HCT116 (cell line): ENCODE data around the gene RASGRF1. TPM values are rescaled to one million over a fixed set of nuclear protein-coding genes. Genes with fewer than 3 reads are reported as not detected.

ENCODE experiments used
- ATAC-seq: fragments of 200-7000 bp; cut with Tn5 transposase; 2 replicates; pipeline ENCODE4 v1.9.1; 2020; ENCODE audit warnings: mild to moderate bottlenecking, moderate library complexity
- BruUV-seq: library from RNA; stranded (reverse); fragments of 400-500 nt; replicated peaks from 2 replicates; lab custom pipeline; 2021; lab: Mats Ljungman, UMichigan
- CTCF ChIA-PET: fragments of 300-600 bp; sonication (Branson Sonifier 250); formaldehyde crosslinking; loops from one replicate; lab custom pipeline; 2021; ENCODE audit warnings: antibody characterized with exemption; lab: Charles Lee
- POLR2A ChIA-PET: fragments of 300-600, 350-600 bp; sonication (Branson Sonifier 250); formaldehyde crosslinking; loops from one replicate; lab custom pipeline; 2021; ENCODE audit warnings: antibody characterized with exemption; lab: Charles Lee
- RAD21 ChIA-PET, 2 experiments: fragments of 300-600 bp; sonication (Branson Sonifier 250); formaldehyde crosslinking; loops; one replicate each; lab custom pipeline; 2023; ENCODE audit warnings: low total read pairs in 2 of 2; ENCODE audit not compliant: uncharacterized antibody in 2 of 2, unreplicated experiment in 2 of 2, low non-redundant PET in 1 of 2; lab: Charles Lee
- DNase-seq: peaks from one replicate; pipeline ENCODE4 v3.0.0-alpha.2; 2010; ENCODE audit warnings: low read depth, low spot score
- H2AFZ ChIP-seq: fragments of 200-600 bp; shearing (Covaris generic), sonication (generic); 2 replicates; pipeline ENCODE4 v1.6.1; 2017; ENCODE audit warnings: low read depth, mixed run types, mixed read lengths, antibody characterized with exemption, low read length; ENCODE audit not compliant: poor library complexity, severe bottlenecking
- H3K27ac ChIP-seq: 2 replicates; pipeline ENCODE4 v1.5.1; 2012; ENCODE audit warnings: low read depth, low read length
- H3K27me3 ChIP-seq: fragments of 200-600 bp; sonication (generic); 2 replicates; pipeline ENCODE4 v1.6.1; 2016; ENCODE audit warnings: mixed run types, low read length, mixed read lengths; ENCODE audit not compliant: insufficient read depth
- H3K36me3 ChIP-seq, 2 experiments: fragments of 200-500 bp in 1 of 2; fragments of 200-600 bp in 1 of 2; sonication (Bioruptor generic) in 1 of 2; sonication (generic) in 1 of 2; 2 replicates each; pipeline versions ENCODE4 v1.5.1 to v1.6.1; 2014 to 2016; ENCODE audit warnings: low read length in 2 of 2, inconsistent platforms in 1 of 2, mixed read lengths in 1 of 2, mixed run types in 1 of 2; ENCODE audit not compliant: insufficient read depth in 2 of 2, control insufficient read depth in 1 of 2
- H3K4me1 ChIP-seq, 2 experiments: fragments of 200-600 bp in 1 of 2; sonication (generic) in 1 of 2; 2 replicates each; pipeline versions ENCODE4 v1.5.1 to v1.6.1; 2012 to 2017; ENCODE audit warnings: low read length in 2 of 2, inconsistent platforms in 1 of 2, mild to moderate bottlenecking in 1 of 2, mixed read lengths in 1 of 2, mixed run types in 1 of 2, moderate library complexity in 1 of 2; ENCODE audit not compliant: insufficient read depth in 2 of 2, control insufficient read depth in 1 of 2
- H3K4me2 ChIP-seq: fragments of 200-600 bp; sonication (generic); 2 replicates; pipeline ENCODE4 v1.6.1; 2017; ENCODE audit warnings: mixed run types, low read length, mixed read lengths
- H3K4me3 ChIP-seq, 2 experiments: fragments of 200-600 bp in 1 of 2; sonication (generic) in 1 of 2; replicated peaks in 1 of 2; 2 replicates each; pipeline ENCODE4 v1.5.1; 2011 to 2016; ENCODE audit warnings: low read length in 2 of 2, control low read depth in 1 of 2, low read depth in 1 of 2, mild to moderate bottlenecking in 1 of 2, mixed read lengths in 1 of 2, mixed run types in 1 of 2
- H3K79me2 ChIP-seq: fragments of 200-600 bp; sonication (generic); 2 replicates; pipeline ENCODE4 v1.6.1; 2017; ENCODE audit warnings: mild to moderate bottlenecking, mixed run types, low read length, moderate library complexity, mixed read lengths; ENCODE audit not compliant: insufficient read depth
- H3K9ac ChIP-seq: fragments of 200-600 bp; sonication (generic); 2 replicates; pipeline ENCODE4 v1.6.1; 2016; ENCODE audit warnings: low read length, mixed read lengths
- H3K9me2 ChIP-seq: fragments of 200-600 bp; sonication (generic), shearing (Covaris generic); 2 replicates; pipeline ENCODE4 v1.6.1; 2017; ENCODE audit warnings: mixed run types, mild to moderate bottlenecking, moderate library complexity; ENCODE audit not compliant: insufficient read depth
- H3K9me3 ChIP-seq, 2 experiments: fragments of 200-500 bp in 1 of 2; fragments of 200-600 bp in 1 of 2; sonication (Bioruptor generic) in 1 of 2; sonication (generic) in 1 of 2; 2 replicates each; pipeline ENCODE4 v1.6.1; 2014 to 2017; ENCODE audit warnings: low read length in 2 of 2, mixed read lengths in 2 of 2, inconsistent platforms in 1 of 2, low read depth in 1 of 2, mild to moderate bottlenecking in 1 of 2, mixed run types in 1 of 2, moderate library complexity in 1 of 2; ENCODE audit not compliant: control insufficient read depth in 1 of 2, insufficient read depth in 1 of 2
- H4K20me1 ChIP-seq: fragments of 200-600 bp; sonication (generic), shearing (Covaris generic); 2 replicates; pipeline ENCODE4 v1.6.1; 2017; ENCODE audit warnings: mixed run types, mild to moderate bottlenecking, moderate library complexity; ENCODE audit not compliant: insufficient read depth
- ATF3 ChIP-seq: IDR thresholded peaks from 2 replicates; pipeline ENCODE4 v1.6.1; 2012
- CBX3 ChIP-seq: IDR thresholded peaks from 2 replicates; pipeline ENCODE4 v1.6.1; 2012; ENCODE audit warnings: low read depth
- EGR1 ChIP-seq: IDR thresholded peaks from 2 replicates; pipeline ENCODE4 v1.6.1; 2012; ENCODE audit warnings: low read depth
- POLR2A ChIP-seq: IDR thresholded peaks from 2 replicates; pipeline ENCODE4 v1.7.0; 2011; ENCODE audit warnings: borderline replicate concordance; ENCODE audit not compliant: insufficient read depth, insufficient read length; ENCODE audit errors: extremely low read depth
- REST ChIP-seq: IDR thresholded peaks from 2 replicates; pipeline ENCODE4 v1.6.1; 2012; ENCODE audit warnings: low read depth
- SP1 ChIP-seq: IDR thresholded peaks from 2 replicates; pipeline ENCODE4 v1.6.1; 2012; ENCODE audit warnings: low read depth
- YY1 ChIP-seq: IDR thresholded peaks from 2 replicates; pipeline ENCODE4 v1.6.1; 2011; ENCODE audit warnings: low read length, low read depth, moderate library complexity, mild to moderate bottlenecking; ENCODE audit not compliant: insufficient replicate concordance; ENCODE audit errors: extremely low read depth
- intact Hi-C: fragments of 100-400 bp; cut with micrococcal nuclease; formaldehyde crosslinking; loops from 2 replicates; pipeline ENCODE4 v1.10.0; 2022
- total RNA-seq: library from RNA; stranded (reverse); gene quantifications from one replicate; pipeline ENCODE4 v1.2.1, GENCODE V29; 2021; ENCODE audit not compliant: unreplicated experiment

The RASGRF1 gene
- total RNA-seq, 1 experiment from 2014 or later, result 2.4 TPM

- ATAC-seq, result no peak
- no peak overlapping the region for H3K9ac ChIP-seq
- no peak overlapping the region for H2AFZ ChIP-seq
- no peak overlapping the region for H3K4me3 ChIP-seq
- TF ChIP-seq ATF3 (no peak), YY1 (no peak), REST (no peak), SP1 (no peak), EGR1 (no peak), POLR2A (no peak), CBX3 (no peak)
- TF ChIP-seq, all 23 proteins: peak for 0
- intact Hi-C loops, result no loop called here
- no TSS peak for BruUV-seq
- H3K9me3 ChIP-seq, result no peaks in the 10 kb centered on the region
- no peaks in the 10 kb centered on the region for H3K27me3 ChIP-seq
- H3K9me2 ChIP-seq, result no peaks in the 10 kb centered on the region
- H3K4me1 ChIP-seq, result peaks cover 12 to 20% of the 10 kb centered on the region in 2 experiments
- H3K4me2 ChIP-seq, result no peak overlapping the region
- H3K36me3 ChIP-seq, result no peaks in the 10 kb centered on the region
- no peaks in the 10 kb centered on the region for H4K20me1 ChIP-seq
- ChIA-PET RAD21 (interaction anchor here in 1 of 2 experiments (0.7 kb wide), 1 partner anchor 20 kb away, joined by 3 read pairs; no protein-coding TSS in a partner anchor), POLR2A (no interaction called here), CTCF (interaction anchor here (1.1 kb wide), 1 partner anchor 21 kb away, joined by 4 read pairs; no protein-coding TSS in a partner anchor)
- no peaks in the 10 kb centered on the region for H3K79me2 ChIP-seq
- H3K27ac ChIP-seq, result no peak overlapping the region
- DNase-seq, result no peak
Observed at GRCh38 chr15:78985859-78986475, 104.6 kb downstream of the RASGRF1 start.
